ENCODE data around the gene GNB5.

Gene GNB5

GRCh38 chr15:52199271-52199670, 8.1 kb upstream of the GNB5 start:
- no peak for DNase-seq (ENCODE audit: low read depth)
- TF ChIP-seq CTCF (IDR thresholded peaks at IDR 0.05; ENCODE audit: control insufficient read depth, insufficient read depth, low read depth, low read length, missing control alignments) = no peak

GRCh38 chr15:52196891-52197290, 5.7 kb upstream of the GNB5 start:
- no peak for DNase-seq (ENCODE audit: low read depth)
- H3K4me3 ChIP-seq (ENCODE audit: control insufficient read depth, low read depth, low read length) = no peak overlapping the region
- TF ChIP-seq CTCF (IDR thresholded peaks at IDR 0.05; ENCODE audit: control insufficient read depth, insufficient read depth, low read depth, low read length, missing control alignments) = no peak

More at GRCh38 chr15:52199271-52199670, 8.1 kb upstream of the GNB5 start:
- no peak overlapping the region for H3K4me3 ChIP-seq (ENCODE audit: control insufficient read depth, low read depth, low read length)

DNA sequence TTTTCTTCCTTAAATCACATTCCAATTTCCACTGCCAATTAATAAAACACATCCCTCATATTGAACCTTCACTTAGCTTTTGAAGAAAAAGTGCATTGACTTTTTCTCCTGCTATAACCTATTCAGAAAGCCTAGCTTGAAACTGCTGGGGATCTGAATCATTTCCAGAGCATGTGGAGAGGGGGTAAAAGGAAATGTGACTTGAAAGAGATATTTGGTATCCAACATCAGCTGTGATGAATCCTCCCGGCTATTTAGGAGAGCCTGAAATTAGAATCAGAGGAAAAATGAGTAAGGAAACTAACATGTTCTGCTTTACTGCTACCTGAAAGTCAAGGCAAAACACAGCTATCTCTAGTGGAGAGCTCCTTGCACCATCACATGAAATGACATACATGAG, 2.6 kb upstream of the GNB5 start:
- no peak for TF ChIP-seq CTCF (IDR thresholded peaks at IDR 0.05; ENCODE audit: control insufficient read depth, insufficient read depth, low read depth, low read length, missing control alignments)
- no peak overlapping the region for H3K4me3 ChIP-seq (ENCODE audit: control insufficient read depth, low read depth, low read length)
- DNase-seq (ENCODE audit: low read depth) = no peak

- H3K4me3 ChIP-seq (ENCODE audit: control insufficient read depth, low read depth, low read length) = no peak overlapping the region
Observed at GRCh38 chr15:52193321-52193720, 2.1 kb upstream of the GNB5 start.

DNA sequence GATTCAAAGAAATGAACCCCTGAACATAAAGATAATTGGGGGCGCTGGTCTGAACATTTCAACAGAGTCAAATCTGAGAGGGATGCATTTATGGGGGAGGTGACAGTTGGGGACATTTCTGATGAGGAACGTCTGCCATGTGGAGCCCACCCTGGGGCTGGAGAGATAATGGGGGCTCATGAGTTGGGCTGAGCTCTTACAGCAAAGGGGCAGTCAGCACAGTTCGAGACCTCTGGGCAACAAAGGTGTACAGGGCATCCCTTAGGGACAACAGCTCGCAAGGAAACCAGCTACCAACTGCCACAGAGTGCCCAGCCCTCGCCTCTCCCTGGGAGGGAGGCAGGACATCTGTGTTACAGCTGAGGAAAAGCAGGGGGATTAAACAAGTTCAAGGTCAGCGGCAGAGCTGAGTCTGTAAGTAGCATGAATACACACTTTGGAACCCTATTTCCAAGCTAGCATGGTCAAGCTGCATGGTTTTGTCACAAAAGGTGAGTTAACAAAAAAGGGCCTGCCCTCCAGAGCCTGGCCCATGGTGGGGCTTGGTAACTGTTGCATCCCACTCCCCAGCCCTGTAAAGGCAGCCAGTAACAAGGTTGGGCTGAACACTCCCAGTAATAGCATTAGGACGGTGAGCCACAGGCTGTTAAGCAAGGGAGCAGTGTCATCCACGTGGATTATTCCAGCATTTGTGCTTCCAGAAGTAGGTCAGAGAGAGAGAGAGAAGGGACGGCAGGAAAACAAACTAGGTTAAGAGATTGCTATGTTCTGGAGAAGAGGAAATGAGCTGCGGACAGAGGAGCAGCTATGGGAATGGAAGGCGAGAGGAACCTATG, 4.3 kb downstream of the GNB5 start:
- no peak for TF ChIP-seq CTCF (IDR thresholded peaks at IDR 0.05; ENCODE audit: control insufficient read depth, insufficient read depth, low read depth, low read length, missing control alignments)
- H3K4me3 ChIP-seq (ENCODE audit: control insufficient read depth, low read depth, low read length) = no peak overlapping the region
- DNase-seq (ENCODE audit: low read depth) = no peak

More at GRCh38 chr15:52193321-52193720, 2.1 kb upstream of the GNB5 start:
- no peak for TF ChIP-seq CTCF (IDR thresholded peaks at IDR 0.05; ENCODE audit: control insufficient read depth, insufficient read depth, low read depth, low read length, missing control alignments)
- DNase-seq (ENCODE audit: low read depth) = no peak

DNA sequence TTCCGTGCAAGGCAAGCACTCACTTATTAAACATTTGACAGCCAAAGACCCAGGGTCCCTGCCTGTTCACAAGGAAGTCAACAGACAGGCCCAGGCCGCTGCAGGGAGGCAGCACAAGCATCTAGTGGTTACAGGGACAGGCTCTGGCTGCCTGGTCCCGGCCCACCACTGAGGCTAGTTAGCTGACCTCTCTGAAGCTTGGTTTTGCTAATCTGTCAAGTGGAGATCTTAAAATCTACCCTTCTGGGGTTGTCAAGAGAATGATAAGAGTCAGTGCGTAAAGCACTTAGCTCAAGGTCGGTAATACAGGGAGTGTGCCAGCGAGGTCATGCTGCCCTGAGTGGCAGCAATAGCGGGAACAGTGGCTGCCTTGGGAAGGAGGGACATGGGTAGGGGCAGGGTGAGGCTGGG, 6.0 kb downstream of the GNB5 start:
- no peak overlapping the region for H3K4me3 ChIP-seq (ENCODE audit: control insufficient read depth, low read depth, low read length)
- TF ChIP-seq CTCF (IDR thresholded peaks at IDR 0.05; ENCODE audit: control insufficient read depth, insufficient read depth, low read depth, low read length, missing control alignments) = no peak
- no peak for DNase-seq (ENCODE audit: low read depth)
